Stimulated activated CD4-positive, alpha-beta T cell treated with anti-CD3 and anti-CD28 coated beads, Interleukin-1b, Interleukin-23, amount 100 ng/mL, for 48 hours (primary cell): ENCODE data around the gene MCF2L2.
A peak's percentile ranks its signal among the peaks of the same experiment; 100 is the strongest.

Experiments
- DNase-seq: peaks from one replicate; pipeline ENCODE4 v3.0.0-alpha.2; 2020

MCF2L2 gene

DNA sequence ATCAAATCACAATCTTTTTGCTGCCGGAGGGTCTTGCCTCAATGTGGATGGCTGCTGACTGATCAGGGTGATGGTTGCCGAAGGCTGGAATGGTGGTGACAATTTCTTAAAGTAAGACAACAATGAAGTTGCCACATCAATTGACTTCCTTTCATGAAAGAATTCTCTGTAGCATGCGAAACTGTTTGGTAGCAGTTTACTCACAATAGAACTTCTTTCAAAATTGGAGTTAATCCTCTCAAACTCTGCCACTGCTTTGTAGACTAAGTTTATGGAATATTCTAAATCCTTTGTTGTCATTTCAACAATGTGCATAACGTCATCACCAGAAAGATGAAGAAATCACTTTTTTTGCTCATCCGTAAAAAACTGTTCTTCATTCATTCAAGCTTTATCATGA is 109.5 kb downstream of the MCF2L2 start:
- DNase-seq: no peak

DNA sequence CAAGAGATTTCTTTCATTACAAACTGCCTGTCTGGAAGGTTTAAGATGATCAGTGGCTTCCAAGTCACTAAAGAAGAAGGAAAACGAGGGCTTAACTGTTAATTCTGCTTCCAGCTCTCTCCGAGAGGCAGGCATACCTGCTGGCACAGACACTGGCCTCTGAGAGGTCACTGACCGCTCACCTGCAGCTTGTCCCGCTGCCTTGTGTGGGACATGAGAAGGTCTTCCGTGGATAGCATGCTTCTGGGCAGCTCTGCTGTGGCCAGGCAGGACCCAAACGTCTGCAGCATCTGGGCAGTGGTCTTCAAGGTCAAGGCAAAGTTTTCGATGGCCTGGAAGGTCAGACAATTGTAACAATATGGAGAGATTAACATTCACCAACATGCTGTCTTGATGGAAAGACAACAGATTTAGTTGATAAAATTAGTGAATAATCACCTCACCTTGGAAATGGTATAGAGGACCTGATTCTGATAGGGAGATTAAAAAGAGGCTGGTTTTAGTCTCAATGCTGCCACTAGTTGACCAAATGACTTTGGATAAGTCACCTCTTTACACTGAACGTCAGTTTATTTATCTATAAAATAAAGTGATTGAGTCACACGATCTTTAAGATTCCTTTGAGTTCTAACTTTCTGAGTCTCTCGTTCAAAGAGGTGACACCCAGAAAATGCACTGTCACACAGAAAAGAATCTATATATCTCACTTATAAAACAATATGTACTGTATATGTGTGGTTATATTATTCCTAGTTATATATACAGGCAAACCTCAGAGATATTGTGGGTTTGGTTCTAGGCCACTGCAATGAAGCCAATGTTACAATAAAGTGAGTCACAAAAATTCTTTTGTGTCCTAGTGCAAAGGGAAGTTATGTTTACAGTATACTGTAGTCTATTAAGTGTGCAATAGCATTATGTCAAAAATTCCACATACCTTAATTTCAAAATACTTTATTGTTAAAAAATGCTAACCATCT is 110.2 kb downstream of the MCF2L2 start:
- DNase-seq: no peak

DNA sequence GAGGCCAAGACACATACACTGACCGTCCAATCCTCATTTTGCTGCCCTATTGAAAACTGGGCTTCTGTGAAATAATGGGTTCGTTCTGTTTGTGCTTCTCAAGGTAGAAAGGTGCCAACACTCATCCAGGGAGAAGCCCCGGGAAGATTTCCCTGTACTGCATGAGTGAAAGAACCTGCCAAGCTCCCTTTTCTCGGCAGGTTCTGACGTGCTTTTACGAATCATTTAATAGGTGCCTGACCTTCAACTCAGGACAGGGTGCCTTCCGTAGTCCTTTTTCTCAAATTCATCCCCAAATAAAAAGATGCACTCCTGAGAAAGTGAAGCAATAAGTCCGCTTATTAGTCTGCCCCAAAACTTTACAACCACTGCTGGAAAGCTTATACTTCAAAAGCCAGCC is 111.1 kb downstream of the MCF2L2 start:
- DNase-seq: no peak

DNA sequence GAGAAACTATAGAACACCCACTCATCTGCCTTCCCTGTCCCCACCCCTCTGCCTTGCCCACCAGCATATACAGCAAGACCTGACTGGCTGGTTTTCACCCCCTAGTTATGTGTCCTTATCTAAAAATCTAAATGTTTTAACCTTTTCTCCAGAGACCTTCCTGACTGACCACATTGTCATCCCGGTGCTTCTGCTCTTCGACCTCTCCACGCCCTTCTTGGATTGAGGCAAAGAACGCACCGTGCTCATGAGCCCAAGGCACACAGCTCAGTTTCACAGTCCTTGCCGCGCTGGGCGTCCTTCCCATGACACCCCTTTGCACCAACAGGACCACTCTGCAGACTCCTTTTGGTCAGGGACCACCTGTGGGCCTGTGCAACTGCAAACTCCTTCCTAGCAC is 112.7 kb downstream of the MCF2L2 start:
- no peak for DNase-seq

DNA sequence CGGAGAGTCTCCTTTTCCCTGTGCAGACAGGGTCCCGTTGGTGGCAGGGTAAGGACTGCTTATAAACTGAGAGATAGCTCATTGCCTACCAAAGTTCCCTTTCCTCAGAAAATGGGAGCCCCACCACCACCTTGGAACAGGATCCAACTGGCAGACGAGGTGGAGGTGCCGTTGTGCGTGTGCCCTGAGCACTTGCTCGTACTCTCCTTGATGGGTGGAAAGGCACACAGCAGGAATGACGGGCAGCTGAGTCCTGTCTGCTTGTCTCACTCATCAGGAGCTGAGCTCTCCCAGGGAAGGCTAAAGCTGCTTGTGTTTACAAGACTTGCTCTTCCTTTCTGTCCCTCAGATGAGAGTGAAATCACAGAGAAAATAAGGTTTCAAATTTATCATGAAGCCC is 114.7 kb downstream of the MCF2L2 start:
- no peak for DNase-seq

DNA sequence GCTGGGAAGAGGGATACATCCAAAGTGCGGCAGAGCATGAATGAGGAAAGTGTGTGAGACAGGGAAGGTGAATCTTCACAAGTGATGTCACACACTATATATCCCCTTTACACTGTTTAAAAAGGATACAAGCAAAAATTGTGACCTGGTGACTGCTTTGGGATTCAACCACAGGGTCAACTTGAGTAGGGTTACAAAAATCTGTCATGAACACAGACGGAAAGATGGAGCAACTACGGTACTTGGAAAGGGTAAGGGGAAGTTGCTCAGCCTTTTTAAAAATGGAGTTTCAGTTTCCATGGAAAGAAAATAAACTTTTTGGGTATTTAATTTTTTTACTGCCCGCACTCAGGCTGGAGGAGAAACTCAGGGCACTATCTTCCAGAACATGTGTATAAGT is 115.1 kb downstream of the MCF2L2 start:
- DNase-seq: no peak

DNA sequence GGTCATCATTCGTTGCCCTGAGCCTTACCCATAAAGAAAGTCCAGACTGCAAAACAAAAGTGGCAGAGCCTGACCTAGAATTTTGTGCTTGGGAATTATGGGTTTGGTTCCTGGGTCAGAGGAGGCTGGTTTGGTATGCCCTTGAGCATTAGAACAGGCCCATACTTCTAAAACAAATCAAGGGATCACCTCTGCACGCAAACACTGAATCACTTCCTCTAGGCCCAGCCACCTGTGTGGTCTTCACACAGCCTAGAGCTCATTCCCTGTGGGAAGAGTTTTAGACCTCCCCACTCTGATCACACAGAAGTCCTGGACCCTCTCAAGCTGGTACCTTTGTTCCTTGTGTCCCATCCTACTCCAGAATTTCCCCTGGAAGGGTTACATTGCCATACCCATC is 116.0 kb downstream of the MCF2L2 start:
- DNase-seq: no peak

DNA sequence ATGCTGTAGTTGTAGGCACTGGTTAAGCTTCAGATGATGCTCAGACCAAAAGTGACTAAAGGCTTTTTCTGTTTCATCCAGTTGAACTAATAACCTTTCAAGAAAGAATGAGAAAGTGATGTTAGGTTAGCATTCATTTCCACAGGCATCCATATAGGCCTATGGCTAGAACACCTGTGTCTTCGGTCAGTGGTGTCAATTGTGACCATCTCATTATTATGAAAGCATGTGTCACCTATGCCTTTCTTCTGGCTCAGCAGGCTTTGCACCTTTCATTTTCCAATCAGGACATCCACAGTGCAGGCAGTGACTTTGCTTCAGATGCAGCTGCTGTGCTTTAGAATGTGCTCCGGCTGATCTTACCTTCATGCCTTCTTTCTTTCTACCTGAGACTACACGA is 117.5 kb downstream of the MCF2L2 start:
- DNase-seq: no peak

DNA sequence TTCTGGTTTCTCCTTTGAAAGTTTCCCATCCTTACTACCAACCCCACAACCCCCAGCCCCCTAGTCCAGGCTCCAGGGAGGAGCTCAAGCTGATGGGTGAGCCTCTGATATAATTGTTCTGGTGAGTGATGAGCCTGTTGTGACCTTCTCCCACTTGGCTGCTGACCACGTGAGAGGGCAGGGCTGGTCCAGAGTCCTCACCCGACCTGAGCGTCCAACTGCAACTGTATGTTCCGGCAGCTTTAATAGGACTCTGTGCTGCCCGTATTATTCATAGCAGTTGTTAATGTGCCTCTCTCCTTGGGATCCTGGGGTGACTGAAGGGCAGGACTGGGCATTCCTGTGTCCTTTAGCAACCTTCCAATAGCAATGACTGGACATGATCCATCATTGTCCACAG is 119.1 kb downstream of the MCF2L2 start:
- DNase-seq: no peak

DNA sequence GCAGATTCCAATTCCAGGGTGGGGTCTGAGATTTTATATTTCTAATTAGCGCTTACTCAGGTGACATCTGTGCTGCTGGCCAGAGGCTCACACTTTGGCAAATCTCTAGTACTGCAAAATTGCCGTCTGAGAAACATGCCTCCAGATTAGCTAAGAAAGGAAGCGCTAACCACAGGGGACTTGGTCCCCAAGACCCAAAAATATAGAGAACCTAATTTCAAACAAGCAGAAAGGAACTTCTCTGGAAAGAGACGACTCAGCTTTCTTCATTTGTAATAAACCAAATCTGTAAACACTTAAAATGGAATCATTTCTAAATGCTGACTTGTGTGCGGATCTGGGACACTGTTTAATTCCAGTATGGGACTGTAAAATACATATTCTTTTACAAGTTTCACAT is 119.7 kb downstream of the MCF2L2 start:
- DNase-seq: no peak

DNA sequence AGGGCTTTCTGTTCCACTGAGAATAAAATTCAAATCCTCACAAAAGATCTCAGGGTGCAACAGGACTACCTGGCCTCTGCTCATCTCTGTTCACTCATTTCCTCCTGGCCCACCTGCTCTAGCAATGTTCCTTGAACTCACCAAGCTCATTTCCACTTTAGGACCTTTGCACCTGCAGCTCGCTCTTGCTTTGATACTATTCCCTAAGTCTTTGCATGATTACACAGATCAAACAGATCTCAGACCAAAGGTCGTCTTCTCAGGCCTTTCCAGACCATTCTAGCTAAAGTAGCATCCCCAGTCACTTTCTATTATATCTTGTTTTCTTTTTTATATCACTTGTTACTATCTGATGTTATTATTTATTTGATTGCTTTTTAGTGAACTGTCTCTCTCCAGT is 120.7 kb downstream of the MCF2L2 start:
- DNase-seq: no peak

DNA sequence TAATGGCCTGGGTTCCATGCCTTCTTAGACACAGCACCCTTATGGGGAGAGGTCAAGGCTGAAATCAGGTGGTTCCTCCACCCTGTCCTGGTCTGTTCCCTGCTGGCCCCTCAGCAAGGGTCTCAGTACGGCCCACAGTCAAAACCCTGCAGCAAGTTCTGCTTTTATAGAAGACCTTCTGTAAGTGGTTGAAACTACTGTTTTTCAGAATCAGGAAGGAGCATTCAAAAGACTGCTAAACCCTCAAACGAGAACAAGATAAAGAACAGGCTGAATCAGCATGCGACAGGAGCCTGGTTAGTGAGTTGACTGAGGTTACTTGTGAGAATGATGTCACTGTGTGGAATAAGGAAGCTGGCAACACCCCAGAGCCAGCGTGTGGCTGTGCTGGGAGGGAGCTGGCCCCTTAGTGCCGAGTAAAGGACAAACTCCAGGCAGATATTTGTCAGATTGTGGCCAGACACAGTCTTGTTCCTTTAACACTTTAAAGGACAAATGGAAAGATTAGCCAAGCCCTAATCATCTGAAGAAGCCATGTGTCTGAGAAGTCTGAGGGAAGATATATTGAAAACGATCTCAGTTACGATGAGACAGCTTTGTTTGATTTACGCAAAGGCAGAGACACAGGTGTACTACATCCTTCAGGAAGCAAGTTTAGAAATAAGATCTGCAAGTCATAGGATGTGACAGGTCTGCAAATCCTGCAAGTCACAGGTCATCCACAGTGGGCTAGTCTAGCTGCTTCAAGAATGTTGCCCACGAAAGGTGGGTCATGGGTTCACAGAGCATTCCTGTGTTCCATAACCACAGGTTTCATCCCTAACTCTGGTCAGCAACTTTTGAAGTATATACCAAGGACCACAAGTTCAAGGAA is 121.4 kb downstream of the MCF2L2 start:
- peak; percentile 60 for DNase-seq

DNA sequence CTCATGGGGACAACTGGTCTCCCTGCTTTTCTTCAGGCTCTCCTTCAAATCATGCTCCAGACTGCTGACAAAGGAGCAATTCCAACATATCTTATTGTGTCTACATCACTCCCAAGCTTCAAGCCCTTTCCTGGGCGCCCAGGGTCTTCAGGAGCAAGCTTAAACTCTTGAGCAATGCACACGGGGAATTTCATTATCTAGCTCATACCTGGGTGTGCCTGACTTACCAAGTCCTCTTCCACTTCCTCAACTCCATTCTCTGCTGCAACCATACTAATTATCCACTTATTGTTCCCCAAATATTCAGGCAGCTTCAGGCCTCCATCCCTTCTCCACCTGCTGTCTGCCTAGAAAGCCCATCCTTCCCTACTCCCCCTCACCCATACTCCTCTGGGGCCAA is 124.7 kb downstream of the MCF2L2 start:
- no peak for DNase-seq

DNA sequence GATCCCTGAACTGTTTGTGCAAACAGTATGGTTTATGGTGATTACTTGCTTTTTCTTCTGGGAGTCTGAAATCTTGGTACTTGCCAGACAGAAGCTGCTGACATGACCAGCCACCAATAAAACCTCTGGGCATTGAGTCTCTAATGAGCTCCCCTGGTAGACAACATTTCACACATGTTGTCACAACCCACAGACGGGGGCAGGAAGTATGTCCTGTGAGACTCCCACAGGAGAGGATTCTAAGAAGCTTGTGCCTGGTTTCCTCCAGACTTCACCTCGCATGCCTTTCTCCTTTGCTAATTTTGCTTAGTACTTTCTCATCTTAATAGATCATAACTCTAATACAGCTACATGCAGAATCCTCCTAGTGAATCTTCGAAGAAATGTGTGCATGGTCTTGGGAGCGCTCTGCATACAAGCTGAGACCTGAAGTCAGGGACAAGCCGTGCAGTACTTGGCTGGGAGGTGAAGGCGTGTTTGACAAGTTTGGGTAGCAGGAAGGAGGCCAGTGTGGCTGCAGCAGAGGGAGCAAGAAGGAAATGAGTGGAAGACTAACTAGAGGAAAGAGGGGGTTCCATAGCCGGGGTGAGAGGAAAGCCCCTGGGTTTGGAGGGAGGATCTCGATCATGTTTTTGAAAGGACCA is 126.4 kb downstream of the MCF2L2 start:
- no peak for DNase-seq

DNA sequence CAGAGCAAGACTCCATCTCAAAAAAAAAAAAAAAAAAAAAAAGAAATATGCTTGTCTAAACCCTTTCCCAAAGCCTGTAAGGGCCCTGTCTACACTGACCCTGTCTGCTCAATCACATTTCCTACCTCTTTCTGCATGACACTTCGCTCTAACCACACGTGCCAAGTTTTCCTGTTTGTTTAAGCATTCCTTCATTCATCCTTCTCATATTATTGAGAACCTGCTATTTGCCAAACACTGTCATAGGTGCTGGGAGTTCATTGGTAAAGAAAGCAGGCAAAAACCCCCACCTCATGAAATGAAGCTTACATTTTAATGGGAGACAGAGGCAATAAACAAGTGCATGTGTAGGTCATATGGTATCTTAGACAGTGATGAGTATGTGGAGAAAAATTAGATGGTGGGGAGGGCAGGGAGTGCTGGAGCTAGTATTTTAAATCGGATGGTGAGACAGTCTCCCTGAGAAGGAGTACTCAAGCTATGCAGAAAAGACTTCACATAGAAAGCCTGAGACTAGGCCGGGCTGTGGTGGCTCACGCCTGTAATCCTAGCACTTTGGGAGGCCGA is 127.3 kb downstream of the MCF2L2 start:
- DNase-seq: no peak

DNA sequence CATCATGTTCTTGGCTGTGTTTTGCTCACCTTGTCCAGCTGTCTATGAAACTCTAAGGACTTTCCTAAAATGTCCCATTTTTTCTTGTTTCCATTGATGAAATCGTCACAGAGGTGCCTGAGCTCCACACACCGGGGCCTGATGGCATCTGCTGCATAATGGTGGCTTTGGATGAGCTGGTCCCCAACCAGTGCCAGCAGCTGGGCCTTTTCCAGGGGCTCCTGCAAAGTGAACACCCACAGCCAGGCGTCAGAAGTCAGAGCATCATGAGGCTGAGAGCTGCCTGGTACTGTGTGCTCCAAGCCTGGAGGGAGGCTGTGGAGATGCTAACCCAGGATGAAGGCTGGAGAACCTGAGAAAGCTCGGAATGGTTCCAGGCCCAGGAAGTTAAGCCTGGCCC is 128.4 kb downstream of the MCF2L2 start:
- no peak for DNase-seq

DNA sequence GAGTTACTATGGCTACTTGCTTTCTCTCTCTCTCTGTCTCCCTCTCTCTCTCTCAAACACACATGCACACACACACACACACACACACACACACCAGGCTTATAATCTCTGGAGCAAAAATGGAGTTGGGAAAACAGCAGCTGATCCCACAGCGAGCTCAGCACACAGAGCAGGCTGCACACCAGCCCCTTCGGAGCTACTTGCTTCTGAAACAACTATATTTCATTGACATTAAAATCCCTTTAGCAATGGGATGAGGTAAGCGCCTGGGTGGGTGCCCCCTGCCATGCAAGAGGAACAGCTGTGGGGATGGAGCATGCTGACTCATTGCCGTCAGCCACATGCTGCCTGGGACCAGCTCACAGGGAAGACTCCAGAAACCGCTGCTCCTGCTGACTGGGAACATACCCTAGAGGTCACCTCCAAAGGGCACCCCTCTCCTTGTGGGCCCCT is 129.7 kb downstream of the MCF2L2 start:
- no peak for DNase-seq

DNA sequence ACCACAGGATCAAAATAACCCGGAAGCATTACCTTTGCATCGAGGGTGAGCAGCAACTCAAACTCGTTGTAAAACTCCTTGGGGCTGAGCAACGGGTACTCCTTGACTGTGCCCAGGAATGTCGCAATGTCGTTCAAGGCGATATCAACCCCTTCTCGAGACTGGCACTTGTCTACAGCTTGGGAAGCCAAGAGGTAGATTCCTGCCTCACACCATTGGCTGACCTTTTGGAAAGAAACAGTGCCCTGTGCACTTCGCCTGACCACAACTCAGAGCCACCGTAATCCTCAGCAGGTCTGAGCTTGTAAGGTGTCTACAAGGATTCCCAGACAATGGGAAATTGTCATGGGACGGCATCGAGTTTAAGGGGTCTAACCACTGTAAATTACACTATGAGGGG is 131.5 kb downstream of the MCF2L2 start:
- DNase-seq: no peak

DNA sequence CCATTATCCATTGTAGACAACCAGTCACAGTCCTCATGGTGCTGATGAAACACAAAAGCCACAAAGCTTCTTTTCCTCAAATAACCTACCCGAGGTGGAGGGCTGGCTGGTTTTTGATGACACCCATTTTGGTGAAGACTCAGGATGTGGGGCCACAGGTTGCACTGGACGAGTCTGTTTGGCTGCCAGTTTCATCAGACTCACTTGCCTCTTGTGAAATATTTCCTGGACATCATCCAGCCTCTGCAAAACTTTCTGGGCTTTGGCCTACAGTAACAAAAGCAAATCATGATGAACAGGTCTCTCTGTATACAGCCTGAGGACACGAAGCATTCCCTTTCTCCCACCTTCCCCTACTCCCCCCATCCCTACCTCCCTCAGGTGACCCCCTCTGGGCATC is 133.2 kb downstream of the MCF2L2 start:
- DNase-seq: no peak

DNA sequence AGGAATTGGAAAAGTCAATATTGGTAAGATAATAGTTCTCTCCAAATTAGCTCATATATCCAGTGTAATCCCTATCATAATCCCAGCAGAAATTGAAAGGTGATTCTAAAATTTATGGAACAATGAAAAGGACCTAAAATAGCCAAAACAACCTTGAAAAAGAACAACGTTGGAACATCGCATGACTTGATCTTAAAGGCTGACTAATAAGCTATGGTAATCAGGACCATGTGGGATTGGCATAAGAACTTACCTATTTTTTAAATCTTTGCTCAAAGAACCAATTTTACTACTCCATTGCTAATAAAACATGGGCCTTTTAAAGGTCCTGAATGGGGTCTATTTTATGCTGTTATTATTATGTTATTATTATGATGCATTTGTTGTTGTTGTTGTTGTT is 134.5 kb downstream of the MCF2L2 start:
- no peak for DNase-seq

DNA sequence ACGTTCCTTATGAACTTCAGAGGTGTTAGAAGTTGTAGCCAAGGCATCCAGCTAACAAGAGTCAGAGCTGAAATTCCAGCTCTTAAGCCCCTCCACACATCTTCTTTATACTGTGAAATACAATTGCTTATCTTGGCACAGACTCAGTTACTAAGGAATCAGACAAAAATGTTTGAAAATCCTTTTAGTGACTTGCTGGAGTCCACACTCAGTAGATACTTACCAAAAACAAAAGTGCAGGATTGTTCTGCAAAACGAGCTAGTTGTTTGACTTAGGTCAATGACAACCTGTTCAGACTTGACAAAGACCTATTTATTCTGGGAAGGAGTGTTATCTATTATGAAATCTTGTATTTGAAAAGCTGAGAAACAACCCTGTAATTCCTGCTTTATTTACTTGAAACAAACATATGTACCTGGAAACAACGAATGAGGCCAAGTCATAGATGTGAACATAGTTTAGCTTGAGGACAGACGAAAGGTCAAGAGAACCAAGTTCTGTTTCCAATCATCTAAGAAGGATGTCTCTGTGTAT is 136.9 kb downstream of the MCF2L2 start:
- no peak for DNase-seq

DNA sequence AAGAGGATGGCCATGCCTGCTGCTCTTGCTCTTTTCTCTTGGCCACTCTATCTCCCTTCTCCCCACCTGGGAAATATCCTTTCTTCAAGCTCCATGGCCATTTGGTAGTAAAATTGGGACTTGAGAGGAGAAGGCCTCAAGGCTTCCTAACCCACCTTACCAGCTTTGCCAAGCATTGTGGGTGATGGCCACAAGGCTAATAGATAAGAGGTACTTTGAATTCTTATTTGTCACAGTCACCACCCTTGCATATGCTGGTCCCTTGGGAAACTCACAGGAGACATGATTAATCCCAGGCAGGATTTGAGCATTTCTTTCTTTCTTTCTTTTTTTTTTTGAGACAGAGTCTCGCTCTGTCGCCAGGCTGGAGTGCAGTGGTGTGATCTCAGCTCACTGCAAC is 138.2 kb downstream of the MCF2L2 start:
- DNase-seq: no peak

DNA sequence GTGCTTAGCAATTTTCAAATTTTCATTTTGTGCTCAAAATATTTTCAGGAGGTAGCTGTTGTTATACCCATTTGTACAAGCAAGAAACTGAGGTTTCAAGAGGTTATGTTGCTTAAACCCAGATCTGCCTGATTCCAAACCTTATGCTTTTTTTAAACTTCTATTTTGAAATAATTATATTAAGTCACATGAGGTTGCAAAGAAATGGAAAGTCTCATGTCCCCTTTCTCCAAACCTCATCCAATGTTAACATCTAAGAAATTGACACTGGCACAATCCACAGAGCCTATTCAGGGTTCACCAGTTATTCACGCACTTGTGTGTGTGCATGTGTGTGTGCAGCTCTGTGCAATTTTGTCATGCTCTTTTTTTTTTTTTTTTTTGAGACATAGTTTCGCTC is 140.3 kb downstream of the MCF2L2 start:
- DNase-seq: no peak
